HG02763 (cell line): ENCODE measurements around the gene ABCC4.

Experiments
- ATAC-seq: cut with Tn5 transposase; IDR thresholded peaks from one replicate; pipeline ENCODE4 v1.9.1; 2021; ENCODE audit warnings: mild to moderate bottlenecking, moderate library complexity; ENCODE audit not compliant: unreplicated experiment

Gene ABCC4

DNA sequence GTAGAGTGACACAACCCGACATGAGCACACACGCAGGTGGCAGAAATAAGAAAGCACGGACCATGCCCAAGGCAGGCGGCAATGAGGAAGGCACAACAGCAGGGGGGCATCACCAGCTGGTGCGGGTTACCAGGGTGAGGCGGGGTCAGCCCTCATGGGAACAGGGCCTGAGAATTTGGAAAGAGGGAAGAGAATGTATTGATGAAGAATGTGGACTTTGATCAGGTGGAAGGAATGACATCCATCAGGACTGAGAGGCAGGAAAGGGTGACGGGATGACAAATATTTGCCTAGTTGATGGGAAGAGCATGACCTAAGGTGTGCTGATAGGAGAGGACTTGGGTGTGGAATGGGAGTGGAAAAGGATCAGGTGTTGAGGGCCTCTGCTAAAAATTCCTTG is 177.5 kb downstream of the ABCC4 start:
- ATAC-seq, result no peak

DNA sequence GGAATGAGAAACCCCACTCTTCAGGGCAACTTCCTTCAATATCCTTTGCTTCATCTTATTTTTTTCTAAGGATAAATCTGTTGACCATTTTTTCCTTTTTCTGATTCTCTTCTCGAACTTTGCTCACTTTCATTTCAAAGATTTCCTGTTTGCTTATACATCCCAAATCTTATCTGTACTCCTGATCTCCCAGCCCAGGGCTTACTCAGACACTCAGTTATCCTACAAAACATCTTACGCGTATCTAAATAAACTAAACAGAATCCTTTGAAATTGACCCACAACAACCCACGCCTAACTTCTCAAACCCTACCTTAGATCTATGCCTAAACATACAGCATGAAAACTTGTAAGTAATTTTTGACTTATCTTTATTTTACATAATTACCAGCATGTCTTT is 179.2 kb downstream of the ABCC4 start:
- ATAC-seq, result no peak

DNA sequence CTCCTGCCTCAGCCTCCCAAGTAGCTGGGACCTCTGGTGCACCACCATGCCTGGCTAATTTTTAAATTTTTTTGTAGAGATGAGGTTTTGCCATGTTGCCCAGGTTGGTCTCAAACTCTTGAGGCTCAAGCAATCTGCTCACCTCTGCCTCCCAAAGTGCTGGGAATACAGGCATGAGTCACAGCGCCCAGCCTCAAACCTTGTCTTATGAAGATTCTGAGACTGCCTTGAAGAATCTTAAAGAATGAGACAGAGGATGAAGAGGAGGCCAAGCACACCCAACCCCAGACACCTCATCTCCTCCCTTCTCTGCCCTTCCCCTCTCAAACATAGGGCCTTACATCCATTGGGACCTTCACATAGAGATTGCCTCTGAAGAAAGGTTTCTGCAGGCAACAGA is 179.7 kb downstream of the ABCC4 start:
- no peak for ATAC-seq

DNA sequence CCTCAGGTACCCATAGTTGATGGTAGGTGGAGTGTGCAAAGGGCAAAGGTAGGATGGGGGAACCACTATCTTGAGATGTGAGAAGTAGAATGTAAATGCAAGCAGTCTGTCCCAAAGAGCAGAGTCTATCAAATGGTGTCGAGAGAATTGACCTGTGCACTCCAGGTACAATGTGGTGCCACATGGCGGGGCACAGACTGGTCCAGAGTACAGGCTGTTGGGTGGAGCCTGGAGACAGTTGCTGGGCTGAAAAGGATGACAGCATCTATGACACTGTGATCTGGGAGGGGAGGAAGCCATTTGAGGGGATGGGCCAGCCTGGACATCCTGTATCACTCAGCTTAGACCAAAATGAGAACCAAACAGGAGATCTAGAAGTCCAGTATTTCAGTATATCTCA is 180.6 kb downstream of the ABCC4 start:
- no peak for ATAC-seq

DNA sequence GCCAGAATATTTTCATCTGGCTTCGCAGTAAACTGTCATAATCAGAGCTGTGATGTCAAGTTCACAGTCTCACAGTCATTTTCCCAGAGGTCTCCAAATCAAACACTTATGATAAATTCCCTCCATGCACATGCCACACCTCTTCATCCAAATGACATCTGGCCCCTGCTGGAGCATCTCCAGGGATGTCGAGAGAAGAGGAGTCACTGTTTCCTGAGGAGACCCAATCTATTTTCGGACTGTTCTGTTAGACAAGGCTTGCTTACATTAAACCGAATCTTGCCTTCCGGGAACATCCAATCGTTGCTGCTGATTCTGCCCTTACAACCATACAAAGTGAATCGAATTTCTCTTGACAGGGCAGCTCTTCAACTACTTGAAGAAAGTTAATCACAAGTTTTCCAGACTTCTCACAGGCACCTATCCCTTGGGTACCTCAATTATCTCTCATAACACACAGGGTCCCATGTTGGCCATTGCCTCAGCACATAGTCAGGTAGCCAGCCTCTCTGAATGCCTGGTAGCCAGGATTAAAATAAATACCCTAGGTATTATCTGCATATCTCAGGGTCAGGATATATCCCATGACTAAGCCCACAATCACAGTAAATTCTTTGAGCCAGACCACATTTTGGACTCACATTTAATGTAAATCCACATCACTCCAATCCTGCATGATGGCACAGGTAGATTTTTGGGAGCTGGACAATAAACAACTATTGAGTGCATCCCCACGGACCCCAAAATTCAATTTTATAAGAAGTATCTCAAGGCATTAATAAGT is 182.5 kb downstream of the ABCC4 start:
- ATAC-seq, result no peak

DNA sequence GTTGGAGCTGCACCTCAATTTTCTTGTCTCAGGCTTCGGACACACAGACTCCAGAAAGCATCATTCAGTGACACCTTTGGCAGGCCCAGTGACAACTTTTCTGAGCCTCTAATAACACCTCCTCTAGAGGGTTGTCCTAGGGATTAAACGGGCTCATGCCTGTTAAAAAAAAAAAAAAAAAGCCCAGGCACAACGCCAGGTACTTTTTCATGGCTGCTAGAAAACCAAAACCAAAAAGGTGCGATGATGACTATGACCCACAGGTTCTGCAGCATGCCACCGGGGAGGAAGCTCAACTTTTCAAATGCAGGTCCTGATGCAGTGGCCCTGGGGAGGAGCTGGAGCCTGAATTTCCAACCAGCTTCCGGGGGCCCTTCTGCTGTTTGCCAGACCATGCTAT is 184.2 kb downstream of the ABCC4 start:
- no peak for ATAC-seq

DNA sequence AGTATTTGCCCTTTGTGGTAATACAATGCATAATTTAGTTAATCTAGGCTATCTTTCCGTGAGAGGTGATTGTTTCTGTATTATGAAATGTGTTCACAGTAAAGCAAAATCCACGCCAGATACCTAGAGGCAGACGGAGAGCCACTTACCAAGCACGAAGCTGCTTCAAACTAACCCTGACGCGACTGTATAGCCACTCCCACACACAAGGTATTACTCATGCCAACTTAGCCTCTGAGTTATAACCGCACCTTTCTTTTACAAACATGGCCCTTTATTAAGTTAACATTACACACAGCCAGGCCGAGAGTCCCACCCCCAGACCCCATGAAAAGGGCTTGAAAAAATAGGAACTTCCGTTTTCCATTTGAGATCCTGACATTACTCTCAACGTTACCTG is 185.7 kb downstream of the ABCC4 start:
- no peak for ATAC-seq

DNA sequence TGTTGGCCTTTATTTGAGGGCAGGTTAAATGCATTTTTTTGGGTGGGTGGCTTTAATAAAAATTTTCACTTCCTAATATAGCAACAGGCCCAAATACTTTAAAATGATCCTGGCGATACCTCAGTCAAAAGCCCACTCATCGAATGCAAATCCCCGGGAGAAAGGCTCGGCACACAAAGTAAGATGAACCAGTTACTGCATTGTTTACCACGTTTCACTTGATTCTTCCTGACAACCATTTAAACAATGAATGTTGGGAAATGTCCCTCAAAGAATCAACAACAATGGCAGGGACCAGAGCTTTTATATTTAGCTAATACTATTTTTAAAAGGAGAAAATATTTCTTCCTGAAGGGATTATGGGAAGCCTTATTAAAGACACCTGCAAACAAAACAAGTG is 187.7 kb downstream of the ABCC4 start:
- no peak for ATAC-seq

DNA sequence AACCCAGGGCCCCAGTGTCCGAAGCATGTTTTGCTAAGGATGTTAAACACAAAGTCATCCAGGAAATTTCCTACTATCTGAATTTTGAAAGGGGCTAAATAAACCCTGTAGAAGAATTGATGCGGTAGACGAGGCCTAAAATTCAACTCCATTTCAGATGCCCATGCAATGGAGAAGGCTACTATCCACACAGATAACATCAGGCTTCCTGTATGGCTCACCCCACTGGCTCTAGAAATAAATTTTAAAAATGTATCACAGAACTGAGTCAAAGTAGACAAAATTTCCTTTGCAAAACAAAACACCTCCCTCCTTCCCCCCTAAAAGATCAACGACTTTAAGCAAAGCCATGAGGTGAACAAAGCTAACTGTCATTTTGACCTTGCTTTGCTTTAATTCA is 188.4 kb downstream of the ABCC4 start:
- no peak for ATAC-seq

DNA sequence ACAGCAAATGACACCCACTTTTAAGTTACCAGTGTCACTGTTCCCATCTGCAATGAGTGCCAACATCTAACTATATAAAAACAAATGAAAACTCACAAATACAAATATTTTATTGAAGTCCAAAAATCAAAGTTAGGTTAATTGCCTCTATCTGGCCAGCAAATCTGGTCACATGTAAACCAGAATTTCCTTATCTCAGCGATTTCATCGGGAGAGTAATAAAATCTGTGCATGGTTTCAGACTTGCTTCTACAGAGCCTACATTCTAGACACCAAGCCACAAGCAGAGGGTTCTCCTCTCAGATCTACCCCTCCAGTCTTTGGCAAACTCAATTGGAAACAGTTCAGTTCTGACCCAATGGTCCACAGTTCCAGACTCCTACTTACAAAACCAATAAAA is 189.6 kb downstream of the ABCC4 start:
- no peak for ATAC-seq

DNA sequence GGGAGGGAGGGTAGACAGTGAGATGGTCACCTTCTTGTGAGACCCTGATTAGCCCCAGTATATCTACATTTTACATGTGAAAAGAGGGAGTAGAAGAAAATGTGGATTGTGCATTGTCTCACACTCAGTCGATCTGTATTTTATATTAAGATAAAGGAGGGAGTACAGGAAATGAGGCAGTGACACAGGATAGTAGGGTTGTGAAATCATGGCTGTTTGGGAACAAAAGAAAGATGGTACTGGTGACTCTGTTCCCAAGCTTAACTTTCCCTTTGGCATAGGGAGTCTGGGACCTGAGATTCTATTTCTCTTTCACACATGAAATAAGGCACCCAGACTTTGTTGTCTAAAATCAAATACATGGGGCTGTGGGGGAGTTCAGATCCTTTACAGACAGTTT is 194.7 kb downstream of the ABCC4 start:
- ATAC-seq, result no peak

DNA sequence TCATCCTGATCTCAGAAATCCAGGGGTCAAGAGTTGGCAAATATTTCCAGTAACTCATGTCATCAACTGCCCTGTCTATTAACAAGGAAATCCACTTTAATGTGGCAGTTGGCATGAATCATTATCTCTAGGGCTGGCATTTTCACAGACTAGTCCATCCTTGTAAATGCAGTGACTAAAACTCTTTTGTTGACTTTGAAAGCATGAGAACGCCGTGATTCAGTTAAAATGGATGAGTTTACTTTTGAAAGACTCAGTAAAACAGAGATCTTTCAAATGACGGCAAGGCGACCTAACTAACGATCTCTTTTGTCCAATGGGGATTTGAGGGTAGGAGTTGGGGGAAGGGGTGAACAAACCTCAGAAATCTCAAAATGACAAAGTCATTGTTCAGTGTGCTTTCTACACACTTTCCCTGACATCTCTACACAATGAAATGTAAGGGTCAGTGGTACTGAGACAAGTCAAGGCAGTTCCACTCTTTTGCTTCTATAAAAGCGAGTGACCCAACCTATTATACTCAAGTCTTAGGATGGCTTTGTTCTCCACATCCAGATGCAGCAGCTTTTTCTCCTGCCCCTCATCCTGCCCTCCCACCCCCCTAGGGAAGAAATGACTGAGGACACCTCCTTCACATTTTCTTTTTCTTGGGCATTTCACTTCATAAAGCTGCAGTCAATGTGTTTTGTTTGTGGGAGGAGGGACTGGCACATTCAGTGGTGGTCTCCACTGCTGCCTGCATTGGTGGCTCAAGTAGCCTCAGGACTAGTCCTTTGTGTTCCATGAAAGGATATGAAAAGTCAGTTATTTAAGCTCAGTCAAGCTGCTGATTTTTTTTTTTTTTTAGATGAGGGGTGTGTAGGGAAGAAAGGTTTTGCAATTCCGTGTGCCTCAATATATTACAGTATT is 200.5 kb downstream of the ABCC4 start:
- no peak for ATAC-seq

DNA sequence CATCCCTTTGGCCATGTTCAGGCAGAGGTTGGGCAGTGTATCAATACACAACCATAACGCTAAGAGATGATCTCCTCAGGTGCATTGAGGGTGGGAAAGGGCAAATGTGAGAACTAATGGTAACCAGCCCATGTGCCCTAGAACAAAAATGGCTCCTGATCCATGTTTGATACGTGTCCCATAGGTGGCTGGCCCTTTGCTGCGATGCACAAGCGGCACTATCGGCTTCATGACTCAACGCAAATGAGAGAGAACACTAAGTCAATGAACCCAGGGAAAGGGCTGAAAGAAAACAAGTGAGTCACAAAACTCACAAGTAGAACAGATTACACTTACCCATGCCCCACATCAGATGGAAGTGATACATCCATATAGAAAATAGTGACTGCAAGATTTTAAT is 201.7 kb downstream of the ABCC4 start:
- no peak for ATAC-seq

DNA sequence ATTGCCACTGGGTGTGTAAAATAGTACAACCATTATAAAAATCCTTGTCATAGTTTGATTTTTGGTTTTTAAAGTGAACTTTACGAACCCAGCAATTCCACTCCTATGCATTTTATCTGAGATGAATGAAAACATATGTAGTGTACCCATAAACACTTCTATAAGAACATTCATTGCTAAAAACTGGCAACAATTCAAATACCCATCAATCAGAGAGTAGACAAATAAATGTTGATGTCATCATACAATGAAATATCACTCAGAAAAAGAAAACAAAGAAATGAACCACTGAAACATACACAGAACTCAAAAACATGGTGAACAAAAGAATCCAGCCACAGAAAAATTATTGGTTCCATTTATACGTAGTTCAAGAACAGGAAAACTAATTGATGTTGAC is 202.3 kb downstream of the ABCC4 start:
- ATAC-seq, result no peak

DNA sequence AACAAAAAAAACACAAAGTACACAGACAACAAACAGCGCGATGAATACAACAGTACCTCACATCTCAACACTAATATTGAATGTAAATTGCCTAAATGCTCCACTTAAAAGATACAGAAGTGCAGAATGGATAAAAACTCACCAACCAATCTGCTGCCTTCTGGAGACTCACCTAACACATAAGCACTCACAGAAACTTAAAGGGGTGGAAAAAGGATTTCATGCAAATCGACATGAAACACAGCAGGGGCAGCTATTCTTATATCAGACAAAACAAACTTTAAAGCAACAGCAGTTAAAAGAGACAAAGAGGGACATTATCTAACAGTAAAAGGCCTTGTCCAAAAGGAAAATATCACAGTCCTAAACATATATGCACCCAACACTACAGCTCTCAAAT is 209.5 kb downstream of the ABCC4 start:
- no peak for ATAC-seq

DNA sequence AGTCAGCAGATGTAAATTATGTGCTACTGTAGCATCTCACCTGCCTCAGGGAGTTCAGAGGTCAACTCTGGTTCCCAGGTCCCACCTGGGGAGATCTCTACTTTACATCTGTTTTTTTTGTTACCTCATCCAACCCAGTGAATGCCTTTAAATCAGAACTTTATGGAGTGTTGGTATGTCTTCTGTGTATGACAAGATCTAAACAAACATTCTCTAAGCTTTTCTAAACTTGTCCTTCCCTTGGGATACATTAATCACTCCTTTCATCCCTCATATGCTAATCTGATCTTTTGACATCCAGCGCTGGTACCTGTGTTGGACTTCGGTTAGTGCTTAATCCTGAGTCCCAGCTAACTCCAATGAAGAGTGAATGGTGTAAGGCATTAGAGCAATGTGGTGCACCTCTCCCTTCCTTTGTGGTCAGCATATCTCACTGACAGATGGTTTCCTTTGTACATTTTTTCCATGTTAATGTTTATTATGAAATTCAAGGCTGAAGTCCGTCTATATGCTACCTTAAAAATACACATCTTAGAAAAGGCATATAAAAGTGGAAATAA is 213.4 kb downstream of the ABCC4 start:
- no peak for ATAC-seq

DNA sequence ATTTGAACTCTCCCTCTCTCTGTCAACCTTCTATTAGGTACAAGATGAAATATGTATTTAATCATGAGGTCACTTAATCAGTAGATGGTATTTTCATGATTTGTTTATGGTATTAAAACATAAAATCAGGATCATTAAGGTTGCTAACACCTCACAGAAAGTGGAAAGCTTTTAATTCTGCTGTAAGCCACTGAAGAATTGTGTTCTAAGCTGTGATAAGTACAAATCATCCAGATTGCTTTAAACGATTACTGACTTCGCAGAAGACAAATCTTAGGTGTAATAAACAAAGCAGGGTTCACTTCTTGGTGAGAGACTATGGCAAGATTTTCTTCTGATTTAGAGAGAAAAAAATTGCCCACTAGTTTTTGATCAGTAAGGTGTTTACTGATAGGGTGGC is 214.5 kb downstream of the ABCC4 start:
- ATAC-seq, result no peak

DNA sequence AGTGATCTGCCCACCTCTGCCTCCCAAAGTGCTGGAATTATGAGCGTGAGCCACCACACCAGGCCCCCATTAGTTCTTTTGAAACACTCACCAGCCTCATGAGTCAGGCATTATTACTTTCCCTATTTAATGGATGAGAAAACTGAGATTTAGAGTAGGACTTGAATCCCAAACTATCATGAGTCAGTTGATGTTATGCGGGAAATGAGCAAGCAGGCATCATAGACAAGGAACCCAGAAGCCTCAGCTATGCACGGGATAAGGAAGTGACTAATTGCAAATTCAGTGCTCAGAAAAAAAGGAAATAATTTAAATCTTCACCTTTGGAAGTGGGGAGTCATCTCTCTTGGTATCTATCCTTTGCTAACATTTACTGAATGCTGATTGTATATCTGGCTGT is 217.5 kb downstream of the ABCC4 start:
- ATAC-seq, result no peak

DNA sequence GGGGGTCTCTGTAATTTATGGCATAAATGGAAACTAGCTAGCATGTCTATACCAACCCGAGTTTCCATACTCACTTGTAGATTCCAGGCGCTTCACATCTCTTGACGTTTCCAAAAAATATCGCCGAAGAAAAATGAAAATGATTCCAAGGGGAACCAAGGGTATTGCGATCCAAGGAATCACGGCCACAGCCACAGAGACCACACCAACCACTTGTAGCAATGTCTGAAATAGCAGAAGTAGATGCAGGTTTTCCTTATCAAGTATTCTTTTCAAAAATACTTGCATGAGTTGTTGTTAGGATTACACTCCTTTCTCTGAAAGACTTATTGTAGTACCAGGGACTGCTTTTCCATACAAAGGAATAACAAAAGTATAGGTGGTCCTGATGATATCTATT is 218.2 kb downstream of the ABCC4 start:
- no peak for ATAC-seq

DNA sequence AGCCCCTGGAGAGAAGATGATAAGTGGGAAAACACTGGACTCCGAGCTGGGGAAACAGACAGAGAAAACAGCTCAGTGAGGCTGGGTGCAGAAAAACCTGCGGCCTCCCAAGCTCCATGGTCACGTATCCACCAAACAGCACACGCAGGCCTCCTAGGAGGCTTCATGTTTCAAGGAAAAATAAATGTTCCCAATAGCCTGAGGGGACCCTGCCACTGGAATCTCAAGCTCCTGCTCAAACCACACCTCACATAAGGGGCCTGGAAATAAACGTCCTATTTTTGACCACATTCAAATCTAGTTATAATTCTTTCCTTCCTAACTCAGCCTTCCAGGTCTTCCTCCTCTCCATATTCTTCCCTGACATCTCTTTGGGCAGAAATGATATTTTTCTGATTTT is 225.7 kb downstream of the ABCC4 start:
- no peak for ATAC-seq

DNA sequence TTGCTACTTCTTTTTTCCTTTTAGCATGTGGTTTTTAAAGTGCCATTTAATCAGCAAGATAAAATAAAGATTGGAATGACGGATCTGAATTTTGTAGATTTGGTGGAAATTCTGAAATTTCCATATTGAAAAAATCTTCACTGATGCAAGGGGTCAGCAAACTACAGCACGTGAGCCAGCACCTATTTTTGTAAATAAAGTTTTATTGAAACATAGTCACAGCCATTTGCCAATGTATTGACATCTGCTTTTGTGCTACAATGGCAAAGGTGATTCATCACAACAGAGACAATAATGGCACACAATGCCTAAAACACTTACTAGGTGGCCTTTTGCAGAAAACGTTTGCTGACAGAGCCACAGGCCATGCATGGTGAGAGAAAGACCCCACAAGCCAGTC is 226.4 kb downstream of the ABCC4 start:
- ATAC-seq, result no peak

DNA sequence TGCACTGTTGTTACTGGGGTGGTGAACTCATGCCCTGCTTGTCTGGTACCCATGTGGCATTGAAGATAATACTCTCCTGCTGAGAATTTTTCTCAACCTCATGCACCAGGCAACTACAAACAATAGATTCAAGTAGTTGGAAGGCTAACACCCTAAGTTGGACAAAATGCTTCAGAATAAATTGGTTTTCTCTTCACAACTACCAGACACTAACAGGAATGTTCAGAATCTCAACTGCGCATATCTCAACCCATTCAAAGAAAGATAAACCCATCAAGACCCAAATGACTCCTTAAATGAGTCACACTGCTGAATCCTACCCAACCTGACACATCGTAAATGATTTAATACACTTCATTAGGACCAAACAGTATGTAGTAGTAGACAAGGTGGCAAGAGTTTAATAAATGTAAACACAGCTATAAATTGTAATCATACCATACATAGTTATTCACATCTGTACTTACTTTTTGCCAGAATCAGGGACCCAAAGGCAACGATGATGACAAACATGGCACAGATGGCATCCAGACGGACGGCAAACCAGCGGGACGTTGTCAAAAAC is 227.4 kb downstream of the ABCC4 start:
- no peak for ATAC-seq
